OCI-LY3 (cell line): ENCODE measurements around the gene ELAVL2.

Experiments used
- EZH2phosphoT487 ChIP-seq: fragments of 200-600 bp; shearing (Covaris generic); IDR thresholded peaks from 2 replicates; pipeline ENCODE4 v1.6.1; 2018; ENCODE audit warnings: antibody characterized with exemption, mixed run types, low read depth
- TF ChIP-seq, protein P1 (sequence below): fragments of 200-600, 300-600 bp; sonication (generic); IDR thresholded peaks from 2 replicates; pipeline ENCODE4 v1.5.1; 2014; ENCODE audit warnings: antibody characterized with exemption, low read length, low read depth

DNA sequence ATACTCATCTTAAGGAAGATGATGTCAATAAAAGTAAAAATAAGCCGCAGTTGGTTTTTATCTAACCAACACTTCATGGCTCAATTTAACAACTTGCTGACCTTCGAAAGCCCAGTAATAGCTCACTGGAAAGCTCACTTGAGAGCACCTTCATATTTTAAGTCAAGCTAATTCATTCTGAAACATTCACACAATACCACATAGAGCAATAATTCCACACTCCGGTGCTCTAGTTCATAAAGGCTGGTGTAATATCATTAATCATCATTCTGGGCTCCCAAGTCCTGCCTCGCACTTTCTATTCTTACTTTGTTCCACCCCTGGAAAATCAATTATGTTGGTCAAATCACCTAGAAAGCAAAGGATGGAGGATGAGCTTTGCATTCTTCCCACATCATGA is 74.4 kb downstream of the ELAVL2 start:
- TF ChIP-seq, protein P1, sequence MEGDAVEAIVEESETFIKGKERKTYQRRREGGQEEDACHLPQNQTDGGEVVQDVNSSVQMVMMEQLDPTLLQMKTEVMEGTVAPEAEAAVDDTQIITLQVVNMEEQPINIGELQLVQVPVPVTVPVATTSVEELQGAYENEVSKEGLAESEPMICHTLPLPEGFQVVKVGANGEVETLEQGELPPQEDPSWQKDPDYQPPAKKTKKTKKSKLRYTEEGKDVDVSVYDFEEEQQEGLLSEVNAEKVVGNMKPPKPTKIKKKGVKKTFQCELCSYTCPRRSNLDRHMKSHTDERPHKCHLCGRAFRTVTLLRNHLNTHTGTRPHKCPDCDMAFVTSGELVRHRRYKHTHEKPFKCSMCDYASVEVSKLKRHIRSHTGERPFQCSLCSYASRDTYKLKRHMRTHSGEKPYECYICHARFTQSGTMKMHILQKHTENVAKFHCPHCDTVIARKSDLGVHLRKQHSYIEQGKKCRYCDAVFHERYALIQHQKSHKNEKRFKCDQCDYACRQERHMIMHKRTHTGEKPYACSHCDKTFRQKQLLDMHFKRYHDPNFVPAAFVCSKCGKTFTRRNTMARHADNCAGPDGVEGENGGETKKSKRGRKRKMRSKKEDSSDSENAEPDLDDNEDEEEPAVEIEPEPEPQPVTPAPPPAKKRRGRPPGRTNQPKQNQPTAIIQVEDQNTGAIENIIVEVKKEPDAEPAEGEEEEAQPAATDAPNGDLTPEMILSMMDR: no peak
- no peak for TF ChIP-seq EZH2phosphoT487
